Heart right ventricle (tissue), 16 donors: ENCODE measurements around the gene DCX. TPM values are rescaled to one million over a fixed set of nuclear protein-coding genes. Genes with fewer than 3 reads are reported as not detected.

Source experiments
- ATAC-seq, 8 donors: fragments of 200-7000 bp; cut with Tn5 transposase; one replicate each; pipeline ENCODE4 v1.9.1; 2020; ENCODE audit warnings: mild to moderate bottlenecking in 8 of 8, moderate library complexity in 8 of 8, moderate number of reproducible peaks in 1 of 8
- DNase-seq, 2 donors: peaks; one replicate each; pipeline ENCODE4 v3.0.0-alpha.2; 2020
- H3K27ac ChIP-seq, 10 donors: fragments of 200-600 bp; sonication (generic) in 2 of 10; one replicate each; pipeline versions ENCODE4 v1.5.0 to v1.8.0; 2020 to 2022; ENCODE audit warnings: mild to moderate bottlenecking in 3 of 10
- H3K27me3 ChIP-seq, 7 donors: fragments of 200-600 bp; one replicate each; pipeline ENCODE4 v1.8.0; 2021 to 2022; ENCODE audit warnings: mild to moderate bottlenecking in 2 of 7
- H3K36me3 ChIP-seq, 9 donors: fragments of 200-600 bp; sonication (generic) in 1 of 9; one replicate each; pipeline versions ENCODE4 v1.5.0 to v1.8.0; 2020 to 2022; ENCODE audit warnings: mild to moderate bottlenecking in 2 of 9
- H3K4me1 ChIP-seq, 9 donors: fragments of 200-600 bp; sonication (generic) in 1 of 9; one replicate each; pipeline versions ENCODE4 v1.5.0 to v1.8.0; 2020 to 2022; ENCODE audit warnings: mild to moderate bottlenecking in 4 of 9
- H3K4me3 ChIP-seq, 10 donors: fragments of 200-600 bp; sonication (generic) in 2 of 10; one replicate each; pipeline versions ENCODE4 v1.5.0 to v1.8.0; 2020 to 2022; ENCODE audit warnings: mild to moderate bottlenecking in 7 of 10, moderate library complexity in 2 of 10
- H3K9me3 ChIP-seq, 11 donors: fragments of 200-600 bp in 10 of 11; sonication (generic) in 2 of 11; one replicate each; pipeline versions ENCODE4 v1.5.0 to v1.8.0; 2013 to 2022; ENCODE audit warnings: mild to moderate bottlenecking in 2 of 11, control low read depth in 1 of 11, moderate library complexity in 1 of 11
- WGBS, 2 donors: extraction: QIAGEN DNeasy Blood & Tissue Kit; methylation state at CpG; one replicate each; pipeline ENCODE4 v1.1.7; 2013; ENCODE audit warnings: inconsistent platforms in 1 of 2; 5-methylcytosine and 5-hydroxymethylcytosine counted together
- intact Hi-C, 10 donors: fragments of 100-400 bp; cut with DNase I; formaldehyde crosslinking; loops; one replicate each; pipeline versions ENCODE4 v1.11.1 to v1.14.2; 2022
- polyA plus RNA-seq, 2 donors: library from polyadenylated mRNA; stranded (reverse); fragments of 200-250 nt; gene quantifications; one replicate each; pipeline ENCODE4 v1.2.3, GENCODE V29; 2013
- total RNA-seq, 10 donors: library from RNA; stranded (reverse); fragmentation: NEBNext Ultra II Directional in 3 of 10; extraction: Animal tissue kit (Norgen Biotek cat#: 25700) in 3 of 10; gene quantifications; one replicate each; pipeline versions ENCODE4 v1.2.1 to v1.2.4, GENCODE V29; 2021 to 2023
- TF ChIP-seq, protein P1 (sequence below), 9 donors: fragments of 200-600 bp; sonication (generic) in 2 of 9; IDR thresholded peaks; one replicate each; pipeline versions ENCODE4 v1.5.0 to v1.8.0; 2021 to 2022; ENCODE audit warnings: antibody characterized with exemption in 9 of 9, mild to moderate bottlenecking in 5 of 9, moderate library complexity in 1 of 9
- donor health status: Arrhythmogenic right ventricular cardiomyopathy.
- donor health status: ischemic (EF 13 %, LVEDD 7.1; RV severe dilation, severe dysfunction).
- donor health status: healthy with polysubstance abuse.
- donor health status: DM: no; HTN: yes; CAD: no.
- donor health status: DM: no; HTN: no; CAD: no.
- donor health status: ischemic (EF 25% LVEDD 6.9; RV normal size, moderate dysfunction).
- donor health status: ischemic (EF 25% LVEDD 5.7; RV mildly dilated, moderate dysfunction).
- donor health status: healthy.
- donor health status: DM: yes; HTN: yes; CAD: no.
- donor health status: Ischemic cardiomyopathy.
- donor health status: ischemic (EF 35%, LVEDD 5.7; RV mildly dilated, moderate dysfunction).
- donor health status: nonischemic (EF 11% LVEDD 7.7; RV severe dilation, severe dysfunction).
- donor health status: DM: yes; HTN: yes; CAD: no.
- donor health status: PGD.
- donor health status: ischemic (EF 29% LVEDD 5.4; RV normal size, mild dysfunction).
- donor health status: nonischemic (EF 23%, LVEDD 6.1; RV moderate dilation, normal function).

The DCX gene
- total and polyA plus RNA-seq, 12 donors = under 0.01 to 0.18 (median 0.09) TPM; not detected in 3

DNA sequence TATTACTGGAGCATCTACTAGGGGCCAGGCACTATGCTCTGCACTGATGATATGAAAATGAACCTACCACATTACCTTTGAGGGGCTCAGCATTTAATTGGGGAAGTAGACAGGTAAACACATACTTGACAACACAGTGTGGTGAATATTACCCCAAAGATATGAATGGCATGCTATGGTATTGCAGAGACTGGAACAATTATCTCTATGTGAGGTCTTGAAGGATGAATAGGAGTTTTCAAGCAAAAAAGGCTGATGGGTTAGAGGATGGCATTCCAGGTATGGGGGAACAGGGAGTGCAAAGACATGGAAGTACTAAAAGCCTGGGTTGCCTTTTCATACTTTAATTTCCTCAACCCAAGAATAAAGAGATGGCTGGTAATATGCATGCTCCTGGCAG, 82.6 kb downstream of the DCX start:
- intact Hi-C loops = no loop called here
- DNase-seq (no peak), ATAC-seq (no peak)
- no peak overlapping the region for H3K27ac ChIP-seq
- H3K36me3 ChIP-seq = no peaks in the 10 kb centered on the region
- H3K9me3 ChIP-seq = no peaks in the 10 kb centered on the region
- no peaks in the 10 kb centered on the region for H3K4me1 ChIP-seq
- H3K4me3 ChIP-seq = no peak overlapping the region
- peaks cover 0 to 24% (median 0%) of the 10 kb centered on the region in 7 donors for H3K27me3 ChIP-seq
- TF ChIP-seq, protein P1, sequence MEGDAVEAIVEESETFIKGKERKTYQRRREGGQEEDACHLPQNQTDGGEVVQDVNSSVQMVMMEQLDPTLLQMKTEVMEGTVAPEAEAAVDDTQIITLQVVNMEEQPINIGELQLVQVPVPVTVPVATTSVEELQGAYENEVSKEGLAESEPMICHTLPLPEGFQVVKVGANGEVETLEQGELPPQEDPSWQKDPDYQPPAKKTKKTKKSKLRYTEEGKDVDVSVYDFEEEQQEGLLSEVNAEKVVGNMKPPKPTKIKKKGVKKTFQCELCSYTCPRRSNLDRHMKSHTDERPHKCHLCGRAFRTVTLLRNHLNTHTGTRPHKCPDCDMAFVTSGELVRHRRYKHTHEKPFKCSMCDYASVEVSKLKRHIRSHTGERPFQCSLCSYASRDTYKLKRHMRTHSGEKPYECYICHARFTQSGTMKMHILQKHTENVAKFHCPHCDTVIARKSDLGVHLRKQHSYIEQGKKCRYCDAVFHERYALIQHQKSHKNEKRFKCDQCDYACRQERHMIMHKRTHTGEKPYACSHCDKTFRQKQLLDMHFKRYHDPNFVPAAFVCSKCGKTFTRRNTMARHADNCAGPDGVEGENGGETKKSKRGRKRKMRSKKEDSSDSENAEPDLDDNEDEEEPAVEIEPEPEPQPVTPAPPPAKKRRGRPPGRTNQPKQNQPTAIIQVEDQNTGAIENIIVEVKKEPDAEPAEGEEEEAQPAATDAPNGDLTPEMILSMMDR (IDR thresholded peaks at IDR 0.05) = no peak

DNA sequence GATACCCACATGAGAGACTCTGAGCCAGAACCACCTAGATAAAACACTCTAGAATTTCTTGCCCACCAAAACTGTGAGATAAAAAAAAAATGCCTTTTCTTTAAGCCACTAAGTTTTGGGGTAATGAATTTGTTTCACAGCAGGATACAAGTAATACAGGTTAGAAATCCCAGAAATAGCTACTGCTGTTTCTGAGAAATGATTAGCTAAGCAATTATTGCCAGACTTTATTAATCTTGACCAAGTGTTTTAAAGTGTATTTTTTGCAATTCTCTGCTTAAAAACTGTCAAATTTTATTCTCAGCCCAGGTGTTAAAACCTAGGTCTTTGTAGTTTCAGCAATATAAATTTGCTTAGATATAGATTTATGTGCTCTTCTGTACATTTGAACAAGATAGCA, 83.1 kb downstream of the DCX start:
- Histone ChIP-seq H3K27ac (no peak overlapping the region), H3K36me3 (no peaks in the 10 kb centered on the region), H3K9me3 (no peaks in the 10 kb centered on the region), H3K4me3 (no peak overlapping the region), H3K4me1 (no peaks in the 10 kb centered on the region), H3K27me3 (peaks cover 0 to 26% (median 0%) of the 10 kb centered on the region in 7 donors)
- TF ChIP-seq, protein P1 (IDR thresholded peaks at IDR 0.05) = no peak
- DNase-seq (no peak), ATAC-seq (no peak)
- intact Hi-C loops = no loop called here

DNA sequence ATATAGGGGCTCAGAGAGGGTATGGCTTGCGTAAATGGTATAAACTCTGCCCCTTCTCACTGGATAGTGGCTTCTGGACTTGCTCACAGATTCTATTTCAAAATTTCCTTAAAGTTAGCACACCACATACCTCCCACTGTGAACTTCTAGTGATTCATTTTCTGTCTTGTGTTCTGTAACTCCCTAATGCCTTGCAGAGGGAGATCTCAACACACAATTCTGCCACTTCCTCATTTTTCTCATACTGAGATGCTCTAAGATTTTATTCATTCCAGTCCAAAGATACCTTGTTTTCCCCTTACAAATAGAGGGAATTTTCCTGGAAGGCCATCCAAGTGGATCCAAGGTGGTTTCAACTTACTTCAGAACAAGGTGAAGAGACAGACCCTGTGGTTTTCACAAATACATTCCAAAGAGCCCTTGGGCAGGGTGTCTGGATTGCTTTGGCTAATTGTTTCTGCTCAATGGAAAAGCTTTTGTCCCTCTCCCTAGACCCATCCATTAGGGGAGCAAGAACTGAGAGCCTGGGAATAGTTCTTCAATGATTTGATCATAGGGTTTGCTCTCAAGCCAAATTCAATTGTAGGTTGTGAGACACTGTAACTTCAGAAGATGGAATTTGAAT, 89.6 kb downstream of the DCX start:
- intact Hi-C loops = no loop called here
- TF ChIP-seq, protein P1 (IDR thresholded peaks at IDR 0.05) = no peak
- ATAC-seq = no peak
- Histone ChIP-seq H3K36me3 (no peaks in the 10 kb centered on the region), H3K4me1 (no peaks in the 10 kb centered on the region), H3K27me3 (peaks cover 0 to 53% (median 0%) of the 10 kb centered on the region in 7 donors), H3K9me3 (no peaks in the 10 kb centered on the region), H3K4me3 (no peak overlapping the region), H3K27ac (no peak overlapping the region)
- WGBS, 2 donors = 80 to 100% methylated on average over 1 of the region's 1 CpG
- no peak for DNase-seq

DNA sequence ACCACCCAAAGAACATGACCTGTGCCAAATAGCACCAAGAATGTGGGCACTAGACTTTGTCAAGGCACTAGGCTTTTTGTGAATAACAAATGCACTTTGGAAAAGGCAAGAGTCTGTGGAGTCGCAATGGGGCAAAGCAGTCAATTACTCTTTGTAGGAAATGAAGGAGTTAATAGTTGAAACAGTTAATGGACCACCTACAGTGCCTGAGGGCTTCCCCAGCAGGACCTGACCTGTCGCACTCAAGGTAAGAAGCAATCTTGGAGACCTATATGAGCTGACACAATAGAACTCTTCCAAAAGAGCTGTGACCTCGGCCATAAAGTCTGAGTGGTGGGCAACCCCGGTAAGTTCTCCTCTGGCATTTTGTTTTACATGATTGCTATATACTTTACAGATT, 92.5 kb downstream of the DCX start:
- Histone ChIP-seq H3K36me3 (no peaks in the 10 kb centered on the region), H3K4me1 (no peaks in the 10 kb centered on the region), H3K4me3 (no peak overlapping the region), H3K27me3 (peaks cover 0 to 37% (median 0%) of the 10 kb centered on the region in 7 donors), H3K9me3 (no peaks in the 10 kb centered on the region), H3K27ac (no peak overlapping the region)
- TF ChIP-seq, protein P1 (IDR thresholded peaks at IDR 0.05) = no peak
- ATAC-seq = no peak
- DNase-seq = no peak
- 69 to 74% methylated on average over 4 of the region's 4 CpGs for WGBS, 2 donors
- intact Hi-C loops = no loop called here
